ENCODE results near the gene GPRC5C. TPM values are rescaled to one million over a fixed set of nuclear protein-coding genes. Genes with fewer than 3 reads are reported as not detected.

Gene GPRC5C
- total RNA-seq, 1 experiment from 2014 or later = 15.5 TPM

GRCh38 chr17:74439691-74440567, 8.0 kb downstream of the GPRC5C start:
- no peaks in the 10 kb centered on the region for H3K79me1 ChIP-seq (ENCODE audit: insufficient read depth, low read depth, low read length, poor library complexity, severe bottlenecking)
- H4K20me1 ChIP-seq (ENCODE audit: control insufficient read depth, insufficient read depth, insufficient read length) = no peaks in the 10 kb centered on the region
- H4K5ac ChIP-seq (ENCODE audit: insufficient read length, low read depth, low read length) = no peak overlapping the region
- H3K4ac ChIP-seq (ENCODE audit: low read depth, low read length) = no peak overlapping the region
- no peak overlapping the region for H4K91ac ChIP-seq (ENCODE audit: insufficient read length, low read depth, low read length)
- no peak overlapping the region for H2BK5ac ChIP-seq (ENCODE audit: insufficient read length, low read length)
- H4K8ac ChIP-seq (replicated peaks; ENCODE audit: insufficient read length, low read depth, low read length) = no peak overlapping the region
- Mint-ChIP-seq H3K27ac (no peak overlapping the region; a peak in 1 of 7 replicates), H3K36me3 (ENCODE audit: insufficient read depth in 1 of 3, low read depth in 3 of 3) (peaks cover 4 to 26% (median 6%) of the 10 kb centered on the region in 3 experiments; a peak in 6 of 7 replicates), H3K4me3 (no peak overlapping the region), H3K9me3 (peaks cover 4 to 6% of the 10 kb centered on the region in 2 experiments; a peak in 4 of 5 replicates), H3K4me1 (peaks cover 18 to 46% of the 10 kb centered on the region in 2 experiments), H3K27me3 (ENCODE audit: low read depth) (peaks cover 20% of the 10 kb centered on the region)
- no peak overlapping the region for H3K18ac ChIP-seq (ENCODE audit: insufficient read length, low read depth, low read length)
- H2AK5ac ChIP-seq (ENCODE audit: insufficient read length, low read length) = no peak overlapping the region
- TF ChIP-seq CTCF (conservative IDR thresholded peaks at IDR 0.05) = no peak
- H3T11ph ChIP-seq (ENCODE audit: low read length) = no peak overlapping the region
- H2BK15ac ChIP-seq (ENCODE audit: low read depth, low read length) = no peak overlapping the region
- H3K27me3 ChIP-seq (ENCODE audit: insufficient read depth, low read length) = peaks cover 3% of the 10 kb centered on the region; the same call in 1 of the 2 replicates
- no peaks in the 10 kb centered on the region for H3K23me2 ChIP-seq (ENCODE audit: insufficient read length, low read depth, low read length, poor library complexity, severe bottlenecking)
- DNase-seq = no peak
- no peaks in the 10 kb centered on the region for H3K79me2 ChIP-seq (ENCODE audit: insufficient read depth, low read length)
- H2BK20ac ChIP-seq (ENCODE audit: low read depth, low read length, poor library complexity, severe bottlenecking) = no peak overlapping the region
- no peak overlapping the region for H2BK120ac ChIP-seq (ENCODE audit: low read depth, low read length, poor library complexity, severe bottlenecking)
- WGBS (ENCODE audit: extremely low coverage, insufficient read length, low lambda C conversion rate) = no CpG with 5 or more reads among the region's 31 CpGs
- no peaks in the 10 kb centered on the region; the same call in 1 of the 2 replicates for H3K4me1 ChIP-seq (ENCODE audit: insufficient read depth, low read length)
- no peak overlapping the region for H3K23ac ChIP-seq (ENCODE audit: insufficient read length, low read depth, low read length)
- H3K27ac ChIP-seq (ENCODE audit: insufficient read length, low read depth, low read length) = no peak overlapping the region
- no peak overlapping the region for H3K14ac ChIP-seq (ENCODE audit: insufficient read depth, low read length)
- no peaks in the 10 kb centered on the region for H3K9me3 ChIP-seq (ENCODE audit: control insufficient read depth, low read depth, low read length)
- no peak overlapping the region for H3K9ac ChIP-seq (ENCODE audit: extremely low read depth, insufficient read length, low read length)
- H3K56ac ChIP-seq (ENCODE audit: insufficient read length, low read depth, low read length) = no peak overlapping the region
- no peak overlapping the region for H2AFZ ChIP-seq (ENCODE audit: low read length)
- H3K4me2 ChIP-seq (ENCODE audit: insufficient read depth, insufficient read length, low read length) = no peak overlapping the region
- no peak overlapping the region for H2BK12ac ChIP-seq (ENCODE audit: insufficient read length, low read depth, low read length)

Measured in H9 (cell line).